ENCODE results near the gene GLTPD2.
A peak's percentile ranks its signal among the peaks of the same experiment; 100 is the strongest.

The GLTPD2 gene

DNA sequence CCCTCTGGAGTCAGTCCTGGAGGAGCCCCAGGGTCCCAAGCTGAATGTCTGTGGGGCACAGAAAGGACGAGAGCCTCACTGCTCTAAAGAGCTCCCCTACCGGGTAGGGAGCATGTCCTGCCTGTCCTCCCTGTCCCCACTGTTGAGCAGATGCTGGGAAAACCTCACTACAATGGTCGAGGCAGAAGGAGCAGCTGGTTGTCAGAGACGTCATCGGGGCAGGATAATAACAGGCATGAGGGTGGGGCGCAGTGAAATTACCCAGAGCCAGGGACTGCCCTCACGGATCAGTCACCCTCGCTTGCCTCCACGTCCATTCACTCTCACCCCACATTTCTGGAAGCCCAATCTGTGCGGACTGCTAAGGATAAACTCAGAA is 16.5 kb upstream of the GLTPD2 start:
- DNase-seq = no peak

DNA sequence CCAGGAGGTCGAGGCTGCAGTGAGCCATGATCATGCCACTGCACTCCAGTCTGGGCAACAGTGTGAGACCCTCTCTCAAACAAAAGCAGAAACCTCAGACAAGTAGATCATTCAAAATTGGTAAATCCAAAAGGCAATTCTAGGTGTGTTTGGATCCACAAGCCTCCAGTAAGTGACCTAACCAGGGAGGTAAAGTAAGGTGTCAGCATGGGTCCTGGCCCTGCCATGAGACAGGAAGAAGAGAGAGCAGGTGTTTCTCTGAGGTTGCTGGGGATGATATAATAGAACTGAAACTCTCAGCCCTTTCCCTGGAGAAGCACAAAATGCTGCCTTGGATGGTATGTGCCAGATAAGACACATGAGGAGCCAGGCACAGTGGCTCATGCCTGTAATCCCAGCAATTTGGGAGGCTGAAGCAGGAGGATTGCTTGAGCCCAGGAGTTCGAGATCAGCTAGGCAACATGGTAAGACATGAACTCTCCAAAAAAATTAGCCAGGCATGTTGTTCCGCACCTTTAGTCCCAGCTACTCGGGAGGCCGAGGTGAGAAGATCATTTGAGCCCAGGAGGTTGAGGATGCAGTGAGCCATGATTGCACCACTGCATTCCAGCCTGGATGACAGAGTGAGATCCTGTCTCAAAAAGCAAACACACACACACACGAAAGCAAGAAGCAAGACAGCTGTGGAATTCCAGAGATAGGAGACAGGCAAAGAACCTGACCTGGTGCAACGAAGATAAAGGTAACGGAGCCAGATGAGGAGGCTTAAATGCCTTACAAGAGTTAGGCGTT is 10.6 kb upstream of the GLTPD2 start:
- DNase-seq = no peak

DNA sequence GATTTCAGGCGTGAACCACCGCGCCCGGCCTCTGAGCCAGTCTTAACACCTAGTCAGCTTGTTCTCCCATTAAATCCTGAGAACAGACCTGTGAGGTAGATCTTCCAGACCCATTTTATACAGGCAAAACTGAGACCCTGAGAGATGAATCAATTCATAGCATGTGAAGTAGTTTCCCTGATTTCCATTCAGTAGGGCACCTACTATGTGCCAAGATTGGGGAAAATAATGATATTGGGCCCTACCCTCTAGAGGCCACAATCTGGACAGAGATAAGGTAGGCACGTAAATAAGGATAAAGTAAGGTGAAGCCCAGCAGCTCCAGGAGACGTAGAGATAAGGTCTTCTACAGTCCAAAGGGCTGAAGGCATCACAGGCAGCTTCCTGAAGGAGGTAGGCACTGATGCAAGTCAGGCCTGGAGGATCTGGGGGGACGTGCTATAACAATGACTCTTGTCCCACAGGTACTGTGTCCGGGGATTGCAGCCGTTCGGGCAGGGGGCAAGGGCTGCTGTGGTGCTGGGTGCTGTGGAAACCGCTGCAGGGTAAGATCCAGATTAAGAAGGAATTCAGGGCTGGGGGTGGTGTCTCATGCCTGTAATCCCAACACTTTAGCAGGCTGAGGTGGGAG is 8.3 kb upstream of the GLTPD2 start:
- no peak for DNase-seq

DNA sequence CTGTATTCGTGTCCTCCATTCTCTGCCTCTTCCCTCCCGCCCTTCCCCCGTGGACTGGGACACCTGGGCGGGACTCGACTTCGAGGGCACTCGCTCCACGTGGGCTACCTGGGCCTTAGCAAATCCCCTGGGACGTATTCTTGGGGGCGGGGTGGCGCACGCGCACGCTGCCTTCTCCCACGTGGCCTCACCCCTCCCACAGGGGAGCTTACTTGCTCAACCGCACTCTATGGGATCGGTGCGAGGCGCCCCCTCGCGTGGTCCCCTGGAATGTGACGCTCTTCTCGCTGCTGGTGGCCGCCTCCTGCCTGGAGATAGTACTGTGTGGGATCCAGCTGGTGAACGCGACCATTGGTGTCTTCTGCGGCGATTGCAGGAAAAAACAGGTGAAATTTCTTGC is 6.1 kb upstream of the GLTPD2 start:
- DNase-seq = no peak

DNA sequence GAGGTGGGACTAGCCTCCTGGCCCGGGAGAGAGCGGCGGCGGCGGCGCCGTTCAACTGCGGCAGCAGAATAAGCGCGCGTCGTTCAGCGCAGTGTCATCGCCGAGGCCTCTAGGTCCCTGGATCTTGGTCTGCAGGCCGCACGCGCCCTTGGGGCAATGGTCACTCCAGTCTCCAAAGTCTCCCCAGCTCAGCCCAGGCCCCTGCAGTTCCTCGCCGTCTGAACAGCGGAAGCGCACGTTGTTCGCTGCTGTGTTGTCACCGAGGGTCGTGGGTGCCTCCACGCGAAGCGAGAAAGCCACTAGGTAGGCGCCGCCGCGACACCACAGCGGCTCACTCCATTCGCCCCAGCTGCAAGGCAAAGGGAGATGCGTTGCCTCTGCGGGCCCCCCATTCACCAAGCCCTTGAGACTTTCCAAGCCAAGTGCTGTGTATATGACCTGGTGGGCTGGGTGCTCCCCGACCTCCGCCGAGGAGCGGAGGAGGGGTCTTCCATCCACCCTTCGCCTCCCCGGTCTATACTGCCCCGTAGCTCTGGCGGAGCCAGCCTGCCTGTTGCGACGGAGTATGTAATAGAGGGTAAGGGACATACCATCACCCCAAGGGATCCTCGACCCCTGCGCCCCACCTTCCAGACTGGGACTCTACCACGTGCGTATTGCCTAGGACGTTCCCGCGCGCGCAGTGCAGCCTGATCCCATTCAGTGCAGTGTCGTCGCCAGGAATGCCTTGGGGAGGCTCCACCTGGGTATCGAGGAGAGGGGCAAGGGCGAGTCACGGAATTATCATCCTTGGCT is 3.3 kb upstream of the GLTPD2 start:
- DNase-seq = no peak

DNA sequence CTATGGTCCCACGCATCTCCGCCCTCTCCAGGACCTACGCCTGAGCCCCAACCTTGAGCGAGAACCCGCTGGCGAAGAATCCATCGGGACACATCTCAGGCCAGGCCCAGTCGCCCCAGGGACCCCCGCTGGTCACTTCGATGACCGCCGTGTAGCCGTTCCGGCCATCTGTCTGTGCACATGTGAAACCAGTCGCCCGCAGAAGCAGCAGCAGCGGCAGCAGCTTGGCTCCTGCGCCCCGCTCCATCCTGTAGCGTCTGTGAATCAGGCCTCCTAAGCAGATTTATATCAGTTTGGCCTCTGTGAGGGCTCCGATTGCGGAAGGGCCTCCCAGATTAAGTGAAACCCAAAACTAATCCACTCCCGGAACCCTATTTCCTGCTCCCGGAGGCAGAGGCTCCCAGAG is 2.7 kb upstream of the GLTPD2 start, which contains the start of gene VMO1:
VMO1 (minus strand) TSS at position 259 of the 406 bp plus-strand sequence; CDS start at position 247, 12 bp downstream.
- DNase-seq = no peak

DNA sequence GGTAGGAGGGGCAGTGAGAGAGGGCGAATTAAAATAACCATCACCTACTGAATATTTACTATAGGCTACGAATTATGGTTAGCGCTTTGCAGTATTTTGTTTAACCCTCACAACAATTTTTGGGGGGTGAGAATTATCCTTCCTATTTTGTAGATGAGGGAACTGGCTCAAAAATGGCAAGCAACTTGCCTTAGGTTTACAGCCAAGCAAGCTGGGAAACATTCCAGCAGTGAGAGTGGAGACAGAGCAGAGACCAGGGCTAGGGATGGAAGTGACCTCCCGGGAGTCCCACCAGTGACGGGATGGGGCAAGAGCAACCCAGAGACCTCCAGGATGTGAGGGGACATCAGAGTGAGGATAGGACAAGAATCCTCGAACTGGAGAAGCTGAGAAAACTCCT is 2.2 kb upstream of the GLTPD2 start:
- no peak for DNase-seq

DNA sequence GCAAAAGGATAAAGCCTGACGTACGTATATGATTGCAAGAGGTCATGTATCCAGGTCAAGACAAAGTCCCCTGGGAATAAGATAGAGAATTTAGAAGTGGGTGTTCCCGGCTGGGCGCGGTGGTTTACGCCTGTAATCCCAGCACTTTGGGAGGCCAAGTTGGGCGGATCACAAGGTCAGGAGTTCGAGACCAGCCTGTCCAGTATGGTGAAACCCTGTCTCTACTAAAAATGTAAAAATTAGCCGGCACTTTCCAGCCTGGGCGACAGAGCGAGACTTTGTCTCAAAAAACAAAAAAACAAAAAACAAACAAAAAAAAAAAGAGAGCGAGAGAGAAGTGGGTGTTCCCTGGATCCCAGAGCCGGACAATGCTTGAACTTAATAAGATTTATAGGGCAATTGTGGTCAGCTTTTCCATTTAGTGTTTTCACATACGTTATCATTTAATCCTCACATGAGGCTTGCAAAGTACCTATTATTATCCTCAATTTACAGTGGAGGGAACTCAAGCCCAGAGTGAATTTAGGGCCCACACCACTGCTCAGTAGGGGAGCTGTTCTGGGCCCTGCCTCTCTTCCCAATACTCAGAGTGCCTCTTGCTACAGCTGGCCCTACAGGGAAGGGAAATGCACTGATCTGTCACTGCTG is 481 bp upstream of the GLTPD2 start:
- DNase-seq = no peak

DNA sequence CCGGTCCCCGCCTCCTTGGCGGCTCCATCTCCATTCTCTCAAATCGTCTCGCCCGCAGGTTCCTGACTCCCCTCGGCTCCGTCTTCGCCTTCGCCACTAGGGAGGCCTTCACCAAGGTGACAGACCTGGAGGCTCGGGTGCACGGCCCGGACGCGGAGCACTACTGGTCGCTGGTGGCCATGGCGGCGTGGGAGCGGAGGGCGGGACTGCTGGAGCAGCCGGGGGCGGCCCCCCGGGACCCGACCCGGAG is 862 bp downstream of the GLTPD2 start:
- no peak for DNase-seq

DNA sequence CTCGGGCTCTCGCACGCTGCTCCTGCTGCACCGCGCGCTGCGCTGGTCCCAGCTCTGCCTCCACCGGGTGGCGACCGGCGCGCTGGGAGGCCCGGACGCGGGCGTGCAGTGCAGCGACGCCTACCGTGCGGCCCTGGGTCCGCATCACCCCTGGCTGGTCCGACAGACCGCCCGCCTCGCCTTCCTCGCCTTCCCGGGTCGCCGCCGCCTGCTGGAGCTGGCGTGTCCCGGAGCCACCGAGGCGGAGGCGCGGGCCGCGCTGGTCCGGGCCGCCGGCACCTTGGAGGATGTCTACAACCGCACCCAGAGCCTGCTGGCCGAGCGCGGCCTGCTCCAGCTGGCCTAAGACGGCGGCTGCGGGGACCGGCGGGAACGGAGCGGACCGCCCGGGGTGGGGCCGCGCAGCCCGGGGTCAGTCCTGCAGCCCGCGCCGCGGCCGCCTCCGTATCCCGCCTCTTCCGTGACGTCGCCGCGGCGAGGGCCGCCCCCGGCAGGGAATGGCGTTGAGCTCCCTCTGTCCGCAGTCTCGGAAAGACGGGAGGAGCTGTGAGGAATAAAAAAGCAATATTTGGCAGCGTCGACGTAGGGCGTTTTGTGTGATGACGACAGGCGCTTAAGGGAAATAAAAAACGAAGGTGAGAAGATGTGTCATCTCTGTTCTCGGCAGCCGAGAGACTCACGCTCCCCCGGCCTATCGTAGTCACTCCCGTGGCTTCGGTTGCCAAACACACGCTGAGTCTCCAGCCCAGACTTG is 1.4 kb downstream of the GLTPD2 start:
- peak; percentile 90 for DNase-seq

DNA sequence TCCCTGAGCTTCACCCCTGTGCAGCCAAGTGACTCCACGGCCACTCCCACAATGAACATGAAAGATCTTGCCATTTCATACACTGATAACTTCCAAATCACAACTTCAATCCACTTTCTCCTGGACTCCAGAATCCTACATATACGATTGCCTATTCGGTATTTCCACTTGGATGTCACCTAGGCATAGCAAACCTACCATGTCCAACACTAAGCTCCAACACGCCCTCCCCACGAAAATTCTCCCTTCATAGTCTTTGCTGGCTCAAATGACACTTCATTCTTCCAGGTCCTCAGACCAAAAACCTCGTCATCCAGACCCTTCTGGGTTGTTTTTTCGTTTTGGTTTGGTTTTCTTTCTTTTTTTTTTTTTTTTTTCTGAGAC is 1.9 kb downstream of the GLTPD2 start:
- no peak for DNase-seq

DNA sequence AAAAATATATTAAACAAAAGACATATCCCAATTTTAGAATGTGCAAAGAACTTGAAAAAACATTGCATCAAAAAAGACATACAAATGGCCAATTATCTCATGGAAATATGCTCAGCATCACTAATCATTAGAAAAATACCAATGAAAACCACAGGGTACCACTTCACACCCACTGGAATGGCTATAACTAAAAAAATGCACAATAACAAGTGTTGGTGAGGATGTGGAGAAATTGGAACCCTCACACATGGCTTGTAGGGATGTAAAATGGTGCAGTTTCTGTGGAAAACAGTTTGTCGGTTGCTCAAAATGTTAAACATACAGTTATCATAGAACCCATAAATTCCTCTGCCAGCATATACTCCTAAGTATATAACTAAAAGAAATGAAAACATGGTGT is 6.4 kb downstream of the GLTPD2 start:
- no peak for DNase-seq

DNA sequence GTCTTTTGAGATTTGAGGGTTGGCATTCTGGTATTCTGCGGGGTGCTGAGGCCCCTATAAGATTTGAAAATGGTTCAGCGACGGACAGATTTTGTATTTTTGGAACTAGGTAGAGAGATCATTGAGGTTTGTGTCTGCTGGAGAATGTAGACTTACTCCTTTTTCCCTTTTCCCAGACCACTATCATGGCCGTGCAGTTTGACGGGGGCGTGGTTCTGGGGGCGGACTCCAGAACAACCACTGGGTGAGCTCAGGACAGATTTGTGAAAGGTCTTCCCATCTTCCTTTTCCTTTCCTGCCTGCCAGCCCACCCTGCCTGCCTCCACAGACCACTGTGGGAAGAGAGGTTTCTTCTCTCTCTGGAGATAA is 7.8 kb downstream of the GLTPD2 start:
- no peak for DNase-seq

DNA sequence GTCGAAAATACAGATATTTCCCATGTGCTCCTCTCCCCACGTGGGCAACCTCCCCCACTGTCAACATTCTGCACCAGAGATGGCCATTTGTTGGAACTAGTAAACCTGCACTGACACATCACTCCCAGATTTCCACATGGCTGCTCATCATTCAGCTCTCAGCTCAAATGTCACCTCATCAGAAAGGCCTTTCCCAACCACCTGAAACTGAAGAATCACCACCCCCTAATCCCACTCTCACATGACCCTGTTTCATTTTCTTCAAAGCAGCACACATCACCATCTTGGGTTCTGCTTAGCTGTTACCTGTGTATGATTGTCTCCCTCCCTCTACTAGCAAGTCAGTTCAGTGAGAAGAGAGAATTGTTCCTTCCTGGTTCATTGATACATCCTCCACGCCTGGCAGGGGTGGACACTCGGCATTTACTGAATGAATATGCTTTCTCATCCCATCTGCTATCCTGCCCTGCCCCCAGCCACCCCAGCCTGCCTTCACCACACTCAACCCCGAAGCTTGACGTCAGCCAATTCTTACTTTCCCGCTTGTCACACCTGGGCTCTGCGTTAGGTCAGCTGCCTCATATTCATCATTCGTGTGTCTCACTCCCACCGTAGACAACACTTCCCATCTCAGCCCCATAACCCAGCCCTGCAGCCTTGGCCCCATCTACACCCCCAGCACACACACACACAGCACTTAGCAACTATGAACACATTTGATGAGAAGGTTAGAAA is 11.9 kb downstream of the GLTPD2 start:
- no peak for DNase-seq

DNA sequence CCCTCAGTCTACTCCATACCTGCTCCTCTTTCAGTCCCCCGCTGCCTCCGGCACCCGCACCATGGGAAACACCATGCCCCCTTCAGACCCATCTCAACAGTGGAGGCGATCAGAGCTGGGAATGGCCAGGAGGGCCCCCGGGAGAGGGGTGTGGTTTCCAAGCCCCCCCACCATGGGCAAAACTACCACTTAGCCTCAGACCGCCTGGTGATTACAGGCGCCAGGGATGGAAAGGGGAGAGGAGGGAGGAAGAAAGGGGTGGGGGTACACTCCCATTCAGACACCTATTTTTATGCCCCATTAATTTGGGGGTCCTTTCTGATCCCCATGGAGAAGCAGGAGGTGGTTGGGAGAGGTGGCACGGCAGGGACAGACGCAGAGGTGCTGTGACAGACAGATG is 13.5 kb downstream of the GLTPD2 start, which contains the start of gene C17orf114:
C17orf114 (minus strand) TSS at position 101 of the 400 bp plus-strand sequence.
- DNase-seq = no peak

DNA sequence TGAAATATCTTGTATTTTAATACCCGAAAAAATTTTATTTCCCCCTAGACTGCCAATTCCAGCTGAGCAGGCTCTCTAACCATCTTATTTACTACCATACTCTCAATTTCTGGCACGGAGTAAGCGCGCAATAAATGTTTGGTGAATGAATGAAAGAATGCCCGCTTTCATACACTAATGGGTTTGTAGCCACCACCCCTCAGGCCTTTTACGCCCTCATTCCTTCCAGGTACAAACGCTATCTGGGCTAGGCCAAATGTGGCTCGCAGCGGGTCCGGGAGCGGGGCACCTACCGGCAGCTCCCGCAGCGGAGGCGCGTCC is 17.7 kb downstream of the GLTPD2 start:
- DNase-seq = no peak

DNA sequence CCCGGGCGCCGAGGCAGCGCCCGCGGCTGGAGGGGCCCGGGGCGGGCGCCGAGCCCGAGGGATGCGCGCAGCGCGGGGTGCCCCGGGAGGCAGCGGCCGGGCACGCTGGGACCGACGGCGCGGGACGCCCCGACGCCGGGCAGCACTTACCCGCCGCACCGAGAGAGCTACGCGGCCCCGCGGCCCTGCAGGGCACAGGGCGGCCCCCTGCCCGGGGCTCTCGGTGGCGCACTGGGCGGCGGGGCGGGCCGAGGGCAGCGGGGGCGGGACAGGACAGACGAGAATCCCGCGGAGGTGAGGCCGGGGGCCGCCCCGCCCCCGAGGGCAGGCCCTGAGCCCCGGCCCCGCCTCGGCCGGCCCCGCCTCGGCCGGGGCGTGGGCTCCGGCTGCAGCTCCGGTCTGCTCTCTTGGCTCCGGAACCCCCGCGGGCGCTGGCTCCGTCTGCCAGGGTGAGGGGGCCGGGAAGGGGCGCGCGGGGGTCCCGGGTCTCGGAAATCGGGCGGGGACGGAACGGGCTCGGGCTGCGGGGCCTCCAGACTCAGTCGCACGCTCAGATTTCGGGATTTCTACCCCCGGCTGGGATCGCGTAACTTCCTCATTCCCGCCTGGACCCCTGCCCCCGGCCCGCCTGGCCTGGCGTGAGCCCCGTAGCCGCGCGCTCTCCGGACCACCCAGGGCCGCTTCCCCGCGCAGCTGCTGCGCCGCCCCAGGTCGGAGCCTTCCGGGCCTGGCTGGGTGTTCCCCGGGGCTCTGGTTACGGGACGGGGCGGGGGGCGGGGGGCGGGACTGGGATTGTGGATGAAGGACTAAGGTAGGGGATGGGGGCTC is 18.2 kb downstream of the GLTPD2 start, which contains the start of gene PLD2:
PLD2 (plus strand) TSS at position 376 of the 828 bp plus-strand sequence. CDS start 621 bp downstream, outside the sequence.
- peak; percentile 91 for DNase-seq

DNA sequence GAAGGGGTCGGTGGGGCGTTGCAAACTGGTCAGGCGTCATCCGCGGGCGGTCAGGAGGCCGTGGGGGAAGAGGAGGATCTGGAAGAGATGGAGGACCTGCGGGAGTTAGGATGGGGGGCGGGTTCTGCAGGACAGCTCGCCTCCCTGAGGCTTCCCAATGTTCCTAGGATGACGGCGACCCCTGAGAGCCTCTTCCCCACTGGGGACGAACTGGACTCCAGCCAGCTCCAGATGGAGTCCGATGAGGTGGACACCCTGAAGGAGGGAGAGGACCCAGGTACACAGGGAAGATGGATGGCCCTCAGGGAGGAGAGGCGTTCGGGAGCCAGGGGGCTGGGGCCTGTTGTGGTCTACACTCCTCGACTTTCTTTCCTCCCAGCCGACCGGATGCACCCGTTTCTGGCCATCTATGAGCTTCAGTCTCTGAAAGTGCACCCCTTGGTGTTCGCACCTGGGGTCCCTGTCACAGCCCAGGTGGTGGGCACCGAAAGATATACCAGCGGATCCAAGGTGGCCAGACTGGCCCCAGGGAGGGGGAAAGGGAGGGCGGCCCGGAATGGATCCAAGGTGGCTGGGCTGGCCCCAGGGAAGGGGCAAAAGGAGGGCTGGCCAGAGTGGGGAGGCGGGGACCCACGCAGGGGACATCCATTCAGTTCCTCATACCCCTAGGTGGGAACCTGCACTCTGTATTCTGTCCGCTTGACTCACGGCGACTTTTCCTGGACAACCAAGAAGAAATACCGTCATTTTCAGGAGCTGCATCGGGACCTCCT is 19.0 kb downstream of the GLTPD2 start:
- peak; percentile 29 for DNase-seq

DNA sequence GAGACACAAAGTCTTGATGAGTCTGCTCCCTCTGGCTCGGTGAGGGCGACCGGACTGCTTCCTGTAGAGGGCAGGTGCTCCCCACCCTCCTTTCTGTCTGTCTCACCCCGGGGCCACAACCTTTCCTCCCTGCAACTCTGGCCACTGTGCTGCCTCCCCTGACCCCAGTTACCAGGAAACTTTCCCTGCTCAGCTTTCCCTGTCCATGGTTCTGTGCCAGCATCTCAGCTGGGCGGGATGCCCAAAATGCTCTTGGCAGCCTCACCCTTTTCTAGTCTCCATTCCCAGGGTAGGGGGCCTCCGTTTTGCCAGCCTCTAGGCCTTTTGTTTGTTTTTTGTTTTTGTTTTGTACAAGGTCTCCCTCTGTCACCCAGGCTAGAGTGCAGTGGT is 19.6 kb downstream of the GLTPD2 start:
- DNase-seq = peak; percentile 45

DNA sequence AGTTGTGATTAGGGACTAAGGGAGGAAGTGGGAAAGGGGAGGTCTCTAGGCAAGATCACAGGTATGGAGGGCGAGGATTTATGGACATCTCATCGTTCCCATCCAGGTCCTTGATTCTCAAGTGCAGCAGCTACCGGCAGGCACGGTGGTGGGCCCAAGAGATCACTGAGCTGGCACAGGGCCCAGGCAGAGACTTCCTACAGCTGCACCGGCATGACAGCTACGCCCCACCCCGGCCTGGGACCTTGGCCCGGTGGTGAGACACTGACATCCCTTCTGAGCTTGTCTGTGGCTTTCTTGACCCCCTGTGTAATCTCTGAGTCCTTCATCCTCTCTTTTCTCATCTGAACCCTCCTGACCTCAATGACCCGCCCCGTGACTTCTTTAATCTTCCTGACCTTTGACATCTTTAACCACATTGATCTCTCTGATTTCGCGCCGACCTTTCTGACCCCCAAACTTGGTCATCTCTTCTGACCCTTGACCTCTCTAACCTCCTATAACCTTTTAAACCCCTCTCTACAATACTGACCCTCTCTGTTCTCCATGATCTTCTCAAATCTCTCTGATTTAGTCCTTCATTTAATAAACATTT is 22.0 kb downstream of the GLTPD2 start:
- peak; percentile 25 for DNase-seq

All from left hindlimb (tissue), 1 donor.